Stomach smooth muscle (tissue), 2 donors: Measurements from ENCODE around the gene SCN2B.

Source experiments
- H3K27ac ChIP-seq: one replicate; pipeline ENCODE4 v1.7.0; 2013; ENCODE audit warnings: mild to moderate bottlenecking, low read length, inconsistent platforms
- H3K27me3 ChIP-seq, 2 donors: one replicate each; pipeline ENCODE4 v1.7.0; 2013; ENCODE audit warnings: low read length in 2 of 2; ENCODE audit not compliant: insufficient read depth in 2 of 2, control insufficient read depth in 1 of 2
- H3K36me3 ChIP-seq, 2 donors: one replicate each; pipeline ENCODE4 v1.7.0; 2013; ENCODE audit warnings: low read length in 2 of 2; ENCODE audit not compliant: control insufficient read depth in 2 of 2, insufficient read depth in 2 of 2
- H3K4me1 ChIP-seq: one replicate; pipeline ENCODE4 v1.7.0; 2013; ENCODE audit warnings: low read length; ENCODE audit not compliant: control insufficient read depth, insufficient read depth
- H3K4me3 ChIP-seq, 2 donors: one replicate each; pipeline ENCODE4 v1.7.0; 2013; ENCODE audit warnings: low read length in 2 of 2
- H3K9ac ChIP-seq, 2 donors: one replicate each; pipeline ENCODE4 v1.7.0; 2013; ENCODE audit warnings: low read length in 2 of 2, mild to moderate bottlenecking in 1 of 2
- H3K9me3 ChIP-seq, 2 donors: one replicate each; pipeline ENCODE4 v1.7.0; 2013; ENCODE audit warnings: low read length in 2 of 2; ENCODE audit not compliant: control insufficient read depth in 2 of 2
- donor health status: healthy.
- donor health status: Pancreatic carcinoma.

SCN2B gene

GRCh38 chr11:118133816-118134215 is 42.6 kb downstream of the SCN2B start:
- no peaks in the 10 kb centered on the region for H3K4me1 ChIP-seq
- no peak overlapping the region for H3K4me3 ChIP-seq
- peaks cover 0 to 12% of the 10 kb centered on the region in 2 donors for H3K27me3 ChIP-seq
- no peak overlapping the region for H3K9ac ChIP-seq
- no peaks in the 10 kb centered on the region for H3K36me3 ChIP-seq
- H3K9me3 ChIP-seq: no peaks in the 10 kb centered on the region
- no peak overlapping the region for H3K27ac ChIP-seq

- Histone ChIP-seq H3K4me3 (no peak overlapping the region), H3K9ac (no peak overlapping the region), H3K27ac (no peak overlapping the region), H3K4me1 (no peaks in the 10 kb centered on the region), H3K36me3 (no peaks in the 10 kb centered on the region), H3K27me3 (peaks cover 0 to 8% of the 10 kb centered on the region in 2 donors), H3K9me3 (no peaks in the 10 kb centered on the region)
Observed at GRCh38 chr11:118132385-118133151, 43.9 kb downstream of the SCN2B start.

GRCh38 chr11:118129471-118130172 is 46.8 kb downstream of the SCN2B start:
- no peaks in the 10 kb centered on the region for H3K4me1 ChIP-seq
- no peaks in the 10 kb centered on the region for H3K36me3 ChIP-seq
- H3K9me3 ChIP-seq: no peaks in the 10 kb centered on the region
- no peak overlapping the region for H3K4me3 ChIP-seq
- peaks cover 0 to 2% of the 10 kb centered on the region in 2 donors for H3K27me3 ChIP-seq
- no peak overlapping the region for H3K27ac ChIP-seq
- H3K9ac ChIP-seq: no peak overlapping the region

- no peak overlapping the region for H3K9ac ChIP-seq
- H3K4me1 ChIP-seq: no peaks in the 10 kb centered on the region
- no peak overlapping the region for H3K4me3 ChIP-seq
- no peaks in the 10 kb centered on the region for H3K36me3 ChIP-seq
- H3K27ac ChIP-seq: no peak overlapping the region
- peaks cover 0 to 2% of the 10 kb centered on the region in 2 donors for H3K27me3 ChIP-seq
- H3K9me3 ChIP-seq: no peaks in the 10 kb centered on the region
Observed at GRCh38 chr11:118128721-118129470, 47.5 kb downstream of the SCN2B start.

GRCh38 chr11:118128310-118128709 is 48.1 kb downstream of the SCN2B start:
- H3K9ac ChIP-seq: no peak overlapping the region
- no peaks in the 10 kb centered on the region for H3K4me1 ChIP-seq
- H3K36me3 ChIP-seq: no peaks in the 10 kb centered on the region

GRCh38 chr11:118126082-118126838 is 50.2 kb downstream of the SCN2B start:
- no peaks in the 10 kb centered on the region for H3K27me3 ChIP-seq
- H3K4me1 ChIP-seq: no peaks in the 10 kb centered on the region
- no peak overlapping the region for H3K27ac ChIP-seq
- no peak overlapping the region for H3K4me3 ChIP-seq
- H3K36me3 ChIP-seq: no peaks in the 10 kb centered on the region
- no peak overlapping the region for H3K9ac ChIP-seq
- no peaks in the 10 kb centered on the region for H3K9me3 ChIP-seq

More at GRCh38 chr11:118128310-118128709, 48.1 kb downstream of the SCN2B start:
- H3K27ac ChIP-seq: no peak overlapping the region
- H3K27me3 ChIP-seq: no peaks in the 10 kb centered on the region
- no peak overlapping the region for H3K4me3 ChIP-seq
- no peaks in the 10 kb centered on the region for H3K9me3 ChIP-seq

- no peak overlapping the region for H3K27ac ChIP-seq
- no peaks in the 10 kb centered on the region for H3K36me3 ChIP-seq
Observed at GRCh38 chr11:118124929-118125535, 51.4 kb downstream of the SCN2B start.

GRCh38 chr11:118120793-118121192 is 55.6 kb downstream of the SCN2B start:
- Histone ChIP-seq H3K27me3 (peaks cover 0 to 8% of the 10 kb centered on the region in 2 donors), H3K9ac (no peak overlapping the region), H3K36me3 (no peaks in the 10 kb centered on the region), H3K4me3 (no peak overlapping the region), H3K27ac (no peak overlapping the region), H3K9me3 (no peaks in the 10 kb centered on the region), H3K4me1 (no peaks in the 10 kb centered on the region)

More at GRCh38 chr11:118124929-118125535, 51.4 kb downstream of the SCN2B start:
- Histone ChIP-seq H3K27me3 (no peaks in the 10 kb centered on the region), H3K9me3 (no peaks in the 10 kb centered on the region), H3K4me3 (no peak overlapping the region), H3K9ac (no peak overlapping the region), H3K4me1 (no peaks in the 10 kb centered on the region)

GRCh38 chr11:118117790-118118601 is 58.4 kb downstream of the SCN2B start:
- Histone ChIP-seq H3K9ac (no peak overlapping the region), H3K36me3 (no peaks in the 10 kb centered on the region), H3K9me3 (no peaks in the 10 kb centered on the region), H3K27me3 (peaks cover 0 to 12% of the 10 kb centered on the region in 2 donors), H3K27ac (no peak overlapping the region), H3K4me3 (no peak overlapping the region), H3K4me1 (no peaks in the 10 kb centered on the region)
